Effector memory CD8-positive, alpha-beta T cell (primary cell): ENCODE results near the gene ACTR10.

ENCODE experiments used
- ATAC-seq: fragments of 150-1000 bp; cut with Tn5 transposase; replicated peaks from 2 replicates; pipeline ENCODE4 v1.10.0; 2021; ENCODE audit warnings: mild to moderate bottlenecking, moderate library complexity
- DNase-seq, 3 experiments: peaks; one replicate each; pipeline ENCODE4 v3.0.0; 2021
- H3K27ac Mint-ChIP-seq, 2 donors: one replicate each; pipeline ENCODE4 v1.8.0; 2022; ENCODE audit warnings: mild to moderate bottlenecking in 2 of 2, mixed read lengths in 2 of 2, moderate library complexity in 2 of 2
- H3K27me3 Mint-ChIP-seq, 2 donors: one replicate each; pipeline ENCODE4 v1.8.0; 2022; ENCODE audit warnings: mixed read lengths in 2 of 2
- H3K36me3 Mint-ChIP-seq: one replicate; pipeline ENCODE4 v1.8.0; 2022; ENCODE audit warnings: mild to moderate bottlenecking, moderate library complexity, mixed read lengths; ENCODE audit not compliant: insufficient read depth
- H3K4me1 Mint-ChIP-seq, 2 donors: one replicate each; pipeline ENCODE4 v1.8.0; 2022; ENCODE audit warnings: low read depth in 2 of 2, mixed read lengths in 2 of 2
- H3K4me3 Mint-ChIP-seq, 2 donors: one replicate each; pipeline ENCODE4 v1.8.0; 2022; ENCODE audit warnings: mild to moderate bottlenecking in 2 of 2, mixed read lengths in 2 of 2, moderate library complexity in 2 of 2
- H3K9me3 Mint-ChIP-seq, 2 donors: one replicate each; pipeline ENCODE4 v1.8.0; 2022; ENCODE audit warnings: mixed read lengths in 2 of 2

The ACTR10 gene

DNA sequence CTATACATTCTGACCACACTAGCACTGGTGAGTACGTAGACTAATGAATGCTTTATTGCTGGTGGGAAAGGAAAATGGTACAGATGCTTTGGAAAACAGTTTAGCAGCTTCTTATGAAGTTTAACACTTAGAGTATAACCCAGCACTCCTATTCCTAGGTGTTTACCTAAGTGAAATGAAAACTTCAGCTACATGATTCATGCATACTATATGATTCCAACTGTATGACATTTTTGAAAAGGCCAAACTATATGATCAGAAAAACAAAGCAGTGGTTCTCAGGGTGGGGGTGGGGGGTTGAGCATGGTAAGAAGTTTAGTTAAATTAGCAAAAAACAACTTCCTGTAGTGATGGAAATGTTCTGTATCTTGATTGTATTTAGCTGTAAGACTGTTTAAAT lies 76.3 kb downstream of the ACTR10 start:
- peaks cover 77% of the 10 kb centered on the region for H3K36me3 Mint-ChIP-seq
- peaks cover 21 to 50% of the 10 kb centered on the region in 2 donors for H3K4me1 Mint-ChIP-seq
- H3K9me3 Mint-ChIP-seq = no peaks in the 10 kb centered on the region
- no peak for ATAC-seq
- no peak for DNase-seq
- H3K27ac Mint-ChIP-seq = peak overlapping the region; percentile 86 to 92
- no peaks in the 10 kb centered on the region for H3K27me3 Mint-ChIP-seq
- H3K4me3 Mint-ChIP-seq = peak overlapping the region in 1 of 2 donors; percentile 15

DNA sequence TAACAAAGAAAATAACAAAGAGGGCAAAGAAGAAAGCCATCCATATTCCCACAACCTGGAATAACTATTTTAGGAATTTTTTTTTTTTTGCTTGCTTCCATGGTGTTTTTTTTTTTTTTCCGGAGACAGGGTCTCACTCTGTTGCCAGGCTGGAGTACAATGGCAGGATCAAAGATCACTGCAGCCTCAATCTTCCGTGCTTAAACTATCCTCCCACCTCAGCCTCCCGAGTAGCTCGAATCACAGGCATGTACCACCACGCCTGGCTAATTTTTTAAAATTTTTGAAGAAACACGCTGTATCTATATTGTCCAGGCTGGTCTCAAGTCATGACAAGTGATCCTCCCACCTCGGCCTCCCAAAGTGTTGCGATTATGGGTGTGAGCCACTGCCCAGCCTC lies 78.2 kb downstream of the ACTR10 start:
- Mint-ChIP-seq H3K9me3 (no peaks in the 10 kb centered on the region), H3K27ac (no peak overlapping the region), H3K4me1 (peaks cover 33 to 67% of the 10 kb centered on the region in 2 donors), H3K36me3 (peaks cover 76% of the 10 kb centered on the region), H3K27me3 (no peaks in the 10 kb centered on the region), H3K4me3 (no peak overlapping the region)
- ATAC-seq = no peak
- DNase-seq = no peak

DNA sequence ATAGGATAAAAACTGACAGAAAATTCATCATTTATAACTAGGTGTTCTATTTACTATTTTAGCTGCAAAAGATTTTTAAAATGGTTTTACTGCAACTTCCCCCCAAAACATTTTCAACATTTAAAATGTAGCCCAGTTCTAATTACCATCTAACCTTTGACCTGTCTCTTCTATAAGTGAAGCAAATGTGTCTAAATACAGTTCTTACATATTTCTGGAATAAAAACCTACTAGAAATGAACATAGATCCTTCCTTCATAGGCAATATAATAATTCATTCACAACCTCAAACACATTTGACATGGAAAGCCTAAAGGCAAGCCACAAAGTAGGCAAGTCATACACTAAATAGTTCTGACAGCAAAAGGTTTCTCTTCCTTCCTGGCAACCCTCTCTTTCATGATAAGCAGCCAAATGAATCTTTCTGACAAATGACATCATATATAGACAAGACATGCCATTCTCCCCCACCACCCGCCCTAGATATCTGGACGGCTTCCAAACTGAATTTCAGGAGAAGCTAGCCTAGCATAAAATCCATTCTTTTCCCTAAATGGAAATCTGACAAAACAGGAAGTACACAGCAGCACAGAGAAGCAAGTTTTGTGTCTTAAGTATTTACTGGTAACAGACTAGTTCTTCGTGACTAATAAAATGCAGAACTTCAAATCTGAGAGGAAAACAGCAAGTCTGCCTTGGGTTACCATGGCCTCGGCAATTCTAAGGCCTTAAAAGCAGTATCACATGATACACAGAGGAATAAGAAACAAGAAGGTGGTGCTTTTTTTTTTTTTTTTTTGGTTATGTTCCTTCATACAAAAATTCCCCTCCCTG lies 81.2 kb downstream of the ACTR10 start:
- no peaks in the 10 kb centered on the region for H3K27me3 Mint-ChIP-seq
- H3K4me3 Mint-ChIP-seq = peak overlapping the region; percentile 29 to 47
- DNase-seq = no peak
- H3K9me3 Mint-ChIP-seq = no peaks in the 10 kb centered on the region
- H3K36me3 Mint-ChIP-seq = peaks cover 91% of the 10 kb centered on the region
- H3K27ac Mint-ChIP-seq = peak overlapping the region; percentile 69 to 87
- peak; percentile 80 for ATAC-seq
- peaks cover 29 to 68% of the 10 kb centered on the region in 2 donors for H3K4me1 Mint-ChIP-seq

DNA sequence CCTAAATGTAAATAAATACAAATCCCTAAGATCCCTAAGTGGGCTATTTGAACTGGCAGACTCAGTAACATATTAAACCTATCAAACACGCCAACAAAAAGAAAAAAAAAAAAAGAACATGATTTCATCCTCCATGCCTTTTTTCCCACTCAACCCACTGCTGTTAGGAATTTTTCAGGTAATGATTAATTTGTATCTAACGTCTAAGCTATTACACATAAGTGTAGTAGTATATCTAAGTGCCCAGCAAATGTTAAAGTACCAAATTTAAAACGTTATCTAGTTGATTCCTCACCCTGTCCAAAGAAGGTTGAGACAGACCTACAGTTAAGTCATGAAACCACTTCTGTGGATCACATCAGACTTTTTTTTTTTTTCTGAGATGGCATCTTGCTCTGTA lies 82.0 kb downstream of the ACTR10 start:
- peaks cover 29 to 62% of the 10 kb centered on the region in 2 donors for H3K4me1 Mint-ChIP-seq
- peaks cover 94% of the 10 kb centered on the region for H3K36me3 Mint-ChIP-seq

DNA sequence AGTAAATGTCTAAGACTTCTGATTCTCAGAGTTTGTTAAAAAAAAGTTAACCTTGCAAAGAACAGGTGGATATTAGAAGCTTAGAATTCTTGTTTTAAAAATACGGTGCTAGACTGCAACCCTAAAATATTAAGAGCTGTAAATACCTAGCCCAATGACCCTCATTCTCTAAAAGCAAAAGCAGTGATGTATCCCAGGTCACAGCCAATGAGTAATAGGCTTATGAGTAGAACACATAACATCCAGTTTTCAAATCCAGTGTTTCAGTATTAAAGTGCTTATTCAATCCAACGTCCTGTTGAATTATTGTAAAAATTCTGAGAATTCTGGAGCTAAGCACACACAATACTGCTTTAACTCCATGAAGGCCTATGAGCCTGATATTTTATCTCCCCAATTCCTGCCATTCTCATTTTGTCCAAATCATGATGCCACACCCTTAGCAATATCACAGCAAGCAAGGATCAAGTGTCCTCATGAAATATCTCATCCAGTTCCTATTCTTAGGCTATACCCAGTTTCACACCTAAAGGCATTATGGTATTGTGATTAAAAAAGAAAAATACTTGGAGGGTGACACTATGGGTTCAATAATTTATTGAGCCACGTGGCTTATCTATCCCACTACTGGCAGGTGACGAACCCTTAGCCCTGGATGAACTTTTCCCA lies 83.1 kb downstream of the ACTR10 start:
- no peaks in the 10 kb centered on the region for H3K9me3 Mint-ChIP-seq
- H3K4me1 Mint-ChIP-seq = peaks cover 34 to 67% of the 10 kb centered on the region in 2 donors
- ATAC-seq = no peak
- no peaks in the 10 kb centered on the region for H3K27me3 Mint-ChIP-seq
- peak overlapping the region in 1 of 2 donors; percentile 63 for H3K27ac Mint-ChIP-seq
- no peak overlapping the region for H3K4me3 Mint-ChIP-seq
- no peak for DNase-seq
- peaks cover 95% of the 10 kb centered on the region for H3K36me3 Mint-ChIP-seq

More for the DNA sequence above, 82.0 kb downstream of the ACTR10 start:
- ATAC-seq (no peak), DNase-seq (no peak)
- Mint-ChIP-seq H3K27me3 (no peaks in the 10 kb centered on the region), H3K27ac (peak overlapping the region; percentile 69 to 87), H3K9me3 (no peaks in the 10 kb centered on the region), H3K4me3 (peak overlapping the region; percentile 29 to 47)

DNA sequence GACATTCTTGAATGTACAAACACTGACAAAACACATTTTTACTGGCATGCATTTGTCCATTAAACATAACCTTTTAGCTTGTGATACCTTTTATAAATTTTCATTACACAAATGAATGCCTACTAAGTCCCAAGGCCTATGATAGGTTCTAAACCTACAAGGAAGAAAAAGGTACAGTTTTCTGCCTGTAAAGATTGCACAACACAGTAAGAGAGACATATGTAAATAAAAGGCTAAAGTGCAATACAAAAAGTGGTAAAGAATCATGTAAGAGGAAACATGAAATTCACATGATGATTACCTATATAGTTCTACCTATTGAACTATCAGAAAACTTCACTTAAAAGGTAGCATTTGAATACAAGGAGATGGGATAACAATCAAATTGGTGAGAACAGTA lies 83.8 kb downstream of the ACTR10 start:
- H3K27me3 Mint-ChIP-seq = no peaks in the 10 kb centered on the region
- ATAC-seq (no peak), DNase-seq (no peak)
- no peak overlapping the region for H3K4me3 Mint-ChIP-seq
- peaks cover 35 to 73% of the 10 kb centered on the region in 2 donors for H3K4me1 Mint-ChIP-seq
- no peaks in the 10 kb centered on the region for H3K9me3 Mint-ChIP-seq
- H3K27ac Mint-ChIP-seq = peak overlapping the region; percentile 7 to 63
- H3K36me3 Mint-ChIP-seq = peaks cover 95% of the 10 kb centered on the region

DNA sequence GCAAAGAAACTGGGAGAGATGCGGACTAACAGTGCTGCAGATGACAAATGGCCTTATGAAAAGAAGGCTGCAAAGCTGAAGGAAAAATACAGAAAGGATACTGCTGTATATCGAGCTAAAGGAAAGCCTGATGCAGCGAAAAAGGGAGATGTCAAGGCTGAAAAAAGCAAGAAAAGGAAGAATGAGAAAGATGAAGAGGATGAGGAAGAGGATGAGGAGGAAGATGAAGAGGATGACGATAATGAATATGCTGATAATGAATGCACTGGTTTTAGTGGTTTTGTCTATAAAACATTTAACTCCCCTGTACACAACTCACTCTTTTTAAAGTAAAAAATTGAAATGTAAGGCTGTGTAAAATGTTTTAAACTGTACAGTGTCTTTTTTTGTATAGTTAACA lies 85.2 kb downstream of the ACTR10 start:
- H3K27ac Mint-ChIP-seq = peak overlapping the region in 1 of 2 donors; percentile 3
- no peak for ATAC-seq
- H3K36me3 Mint-ChIP-seq = peaks cover 95% of the 10 kb centered on the region
- no peaks in the 10 kb centered on the region for H3K9me3 Mint-ChIP-seq
- peaks cover 42 to 72% of the 10 kb centered on the region in 2 donors for H3K4me1 Mint-ChIP-seq
- DNase-seq = no peak
- H3K27me3 Mint-ChIP-seq = no peaks in the 10 kb centered on the region
- H3K4me3 Mint-ChIP-seq = no peak overlapping the region
